HepG2 (cell line): ENCODE data around the gene GJA8. TPM values are rescaled to one million over a fixed set of nuclear protein-coding genes. Genes with fewer than 3 reads are reported as not detected.

Experiments
- ARHGAP35 ChIP-seq: sonication (generic); formaldehyde crosslinking; IDR thresholded peaks from 2 replicates; pipeline ENCODE4 v1.9.0; 2022; ENCODE audit warnings: mild to moderate bottlenecking, inconsistent platforms, moderate library complexity, missing genetic modification reagents, borderline replicate concordance
- ATF7-NPFF ChIP-seq: sonication (generic); formaldehyde crosslinking; IDR thresholded peaks from 2 replicates; pipeline ENCODE4 v1.8.1; 2023; ENCODE audit warnings: mild to moderate bottlenecking, low read depth, missing genetic modification reagents, moderate library complexity
- DNMT3B ChIP-seq: conservative IDR thresholded peaks from 2 replicates; pipeline ENCODE4 v1.6.1; 2016; ENCODE audit warnings: missing biosample characterization, control low read depth
- FOSL2 ChIP-seq: sonication (generic); formaldehyde crosslinking; IDR thresholded peaks from 2 replicates; pipeline ENCODE4 v1.4.0; 2020; ENCODE audit warnings: missing genetic modification reagents
- GFI1 ChIP-seq: sonication (generic); formaldehyde crosslinking; IDR thresholded peaks from 2 replicates; pipeline ENCODE4 v1.5.0; 2020; ENCODE audit warnings: missing genetic modification reagents, mild to moderate bottlenecking, borderline replicate concordance
- HNF4G ChIP-seq, 2 experiments: sonication (generic) in 1 of 2; formaldehyde crosslinking in 1 of 2; IDR thresholded peaks; 2 replicates each; pipeline versions ENCODE4 v1.4.0 to v1.6.1; 2011 to 2020; ENCODE audit warnings: borderline replicate concordance in 2 of 2, low read depth in 2 of 2, mild to moderate bottlenecking in 2 of 2, low read length in 1 of 2, missing genetic modification reagents in 1 of 2, moderate library complexity in 1 of 2
- MAFK ChIP-seq, 2 experiments: IDR thresholded peaks in 1 of 2; conservative IDR thresholded peaks in 1 of 2; 2 replicates each; pipeline ENCODE4 v1.6.1; 2011; ENCODE audit warnings: improper control_type of control experiment in 2 of 2, low read length in 2 of 2
- MTF1 ChIP-seq: sonication (generic); formaldehyde crosslinking; IDR thresholded peaks from 2 replicates; pipeline ENCODE4 v1.5.0; 2020; ENCODE audit warnings: missing genetic modification reagents
- REPIN1 ChIP-seq: sonication (generic); formaldehyde crosslinking; IDR thresholded peaks from 2 replicates; pipeline ENCODE4 v1.8.0; 2022; ENCODE audit warnings: missing genetic modification reagents, low read depth, mild to moderate bottlenecking, borderline replicate concordance
- SALL1 ChIP-seq: sonication (generic); formaldehyde crosslinking; IDR thresholded peaks from 2 replicates; pipeline ENCODE4 v1.8.0; 2022; ENCODE audit warnings: mild to moderate bottlenecking, missing genetic modification reagents
- STAG1 ChIP-seq: sonication (generic); formaldehyde crosslinking; IDR thresholded peaks from 2 replicates; pipeline ENCODE4 v1.4.0; 2020; ENCODE audit warnings: missing genetic modification reagents
- THAP11 ChIP-seq: IDR thresholded peaks from 2 replicates; pipeline ENCODE4 v1.6.1; 2016; ENCODE audit warnings: missing biosample characterization, missing genetic modification reagents
- YEATS2 ChIP-seq: sonication (generic); formaldehyde crosslinking; IDR thresholded peaks from 2 replicates; pipeline ENCODE4 v1.4.0; 2020; ENCODE audit warnings: missing genetic modification reagents, borderline replicate concordance
- ZNF160 ChIP-seq: sonication (generic); formaldehyde crosslinking; IDR thresholded peaks from 2 replicates; pipeline ENCODE4 v1.8.0; 2022; ENCODE audit warnings: mild to moderate bottlenecking, inconsistent platforms, missing genetic modification reagents
- ZNF460 ChIP-seq: sonication (generic); formaldehyde crosslinking; IDR thresholded peaks from 2 replicates; pipeline ENCODE4 v1.5.1; 2020; ENCODE audit warnings: missing genetic modification reagents, mild to moderate bottlenecking, borderline replicate concordance
- ZNF501 ChIP-seq: sonication (generic); formaldehyde crosslinking; IDR thresholded peaks from 2 replicates; pipeline ENCODE4 v1.5.1; 2020; ENCODE audit warnings: mild to moderate bottlenecking, moderate library complexity, missing genetic modification reagents
- ZNF510 ChIP-seq: sonication (generic); formaldehyde crosslinking; IDR thresholded peaks from 2 replicates; pipeline ENCODE4 v1.4.0; 2020; ENCODE audit warnings: low read depth, mild to moderate bottlenecking, missing genetic modification reagents
- ZNF550 ChIP-seq: sonication (generic); formaldehyde crosslinking; IDR thresholded peaks from 2 replicates; pipeline ENCODE4 v1.4.0; 2020; ENCODE audit warnings: mild to moderate bottlenecking, missing genetic modification reagents, borderline replicate concordance
- polyA plus RNA-seq, 8 experiments: library from polyadenylated mRNA; depleted of rRNA in 3 of 8; stranded (reverse) in 7 of 8; unstranded in 1 of 8; fragments of >200 nt; fragmentation: Illumina TruSeq in 4 of 8; extraction: Trizol in 4 of 8; gene quantifications; 2 replicates each; pipeline versions ENCODE4 v1.2.1 to v1.2.3, GENCODE V29; 2011 to 2016; ENCODE audit warnings: low read depth in 4 of 8, missing spikeins in 1 of 8, mixed read lengths in 1 of 8; ENCODE audit not compliant: insufficient read depth in 1 of 8
- total RNA-seq, 5 experiments: library from RNA; depleted of rRNA; stranded (reverse); fragments of >200 nt; fragmentation: Illumina TruSeq; extraction: Trizol; gene quantifications; 2 replicates each; pipeline ENCODE4 v1.2.3, GENCODE V29; 2016; ENCODE audit warnings: low read depth in 1 of 5
- TF ChIP-seq, protein P1 (sequence below): sonication (generic); formaldehyde crosslinking; IDR thresholded peaks from 2 replicates; pipeline ENCODE4 v1.8.1; 2023; ENCODE audit warnings: mild to moderate bottlenecking, inconsistent platforms, moderate library complexity, missing genetic modification reagents, borderline replicate concordance
- TF ChIP-seq, protein P2 (sequence below): sonication (generic); formaldehyde crosslinking; IDR thresholded peaks from 2 replicates; pipeline ENCODE4 v1.4.0; 2020; ENCODE audit warnings: missing genetic modification reagents
- TF ChIP-seq, protein P3 (sequence below): sonication (generic); formaldehyde crosslinking; IDR thresholded peaks from 2 replicates; pipeline ENCODE4 v1.5.0; 2020; ENCODE audit warnings: missing genetic modification reagents, mild to moderate bottlenecking, borderline replicate concordance
- TF ChIP-seq, protein P4 (sequence below): sonication (generic); formaldehyde crosslinking; IDR thresholded peaks from 2 replicates; pipeline ENCODE4 v1.5.0; 2020; ENCODE audit warnings: mild to moderate bottlenecking, missing genetic modification reagents, borderline replicate concordance

The GJA8 gene
- total and polyA plus RNA-seq, 2 of the 13 experiments (the other 11 are each of a cell fraction or from before 2014, with no cell fraction given) = not detected

DNA sequence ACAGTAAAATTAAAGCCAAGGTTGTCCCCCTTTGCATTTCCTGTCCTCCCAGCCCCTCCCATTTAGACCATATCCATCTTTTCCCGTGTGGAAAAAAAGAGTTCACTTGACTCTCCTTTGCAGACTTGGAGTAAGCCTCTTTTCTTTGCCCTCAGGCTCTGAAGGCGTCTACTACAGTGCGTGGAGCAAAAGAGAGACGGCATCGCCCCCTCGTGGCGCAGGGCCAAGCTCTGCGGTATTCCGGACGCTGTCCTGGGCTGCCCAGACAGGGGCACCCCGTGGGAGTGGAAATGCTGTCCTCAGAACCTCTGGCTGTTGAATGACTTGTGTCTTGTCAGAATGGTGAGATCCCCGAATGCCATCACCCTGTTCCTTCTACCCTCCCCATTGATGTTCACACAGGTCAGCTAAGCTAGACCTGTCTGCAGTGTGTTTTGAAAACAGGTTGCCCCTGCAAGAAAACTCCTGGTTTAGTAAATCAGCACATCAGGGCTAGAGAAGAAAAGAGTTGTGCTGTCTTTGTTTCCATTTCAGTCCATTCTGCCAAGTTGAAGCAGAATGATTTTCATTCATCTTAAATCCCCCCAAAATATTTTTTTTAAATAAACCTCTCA is 12.3 kb upstream of the GJA8 start (continued):
- TF ChIP-seq, protein P1, sequence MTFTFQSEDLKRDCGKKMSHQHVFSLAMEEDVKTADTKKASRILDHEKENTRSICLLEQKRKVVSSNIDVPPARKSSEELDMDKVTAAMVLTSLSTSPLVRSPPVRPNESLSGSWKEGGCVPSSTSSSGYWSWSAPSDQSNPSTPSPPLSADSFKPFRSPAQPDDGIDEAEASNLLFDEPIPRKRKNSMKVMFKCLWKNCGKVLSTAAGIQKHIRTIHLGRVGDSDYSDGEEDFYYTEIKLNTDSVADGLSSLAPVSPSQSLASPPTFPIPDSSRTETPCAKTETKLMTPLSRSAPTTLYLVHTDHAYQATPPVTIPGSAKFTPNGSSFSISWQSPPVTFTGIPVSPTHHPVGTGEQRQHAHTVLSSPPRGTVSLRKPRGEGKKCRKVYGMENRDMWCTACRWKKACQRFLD (CRISPR knock-in tag) = no peak
- TF ChIP-seq MTF1 (CRISPR knock-in tag) (no peak), THAP11 (CRISPR knock-in tag) (0 out of 2 replicates have a peak, but pooled peaks have one; percentile 19), FOSL2 (CRISPR knock-in tag) (0 out of 2 replicates have a peak, but pooled peaks have one; percentile 27), ZNF550 (CRISPR knock-in tag) (no peak), ARHGAP35 (CRISPR knock-in tag) (no peak), STAG1 (CRISPR knock-in tag) (peak; percentile 94), MAFK (conservative IDR thresholded peaks at IDR 0.05 in 1 of 2, IDR thresholded peaks at IDR 0.05 in 1 of 2; ENCODE audit: low read length in 2 of 2) (no peak), GFI1 (CRISPR knock-in tag) (no peak), YEATS2 (no peak), ZNF501 (0 out of 2 replicates have a peak, but pooled peaks have one; percentile 18), ZNF460 (CRISPR knock-in tag) (no peak), ZNF160 (CRISPR knock-in tag) (no peak), HNF4G (IDR thresholded peaks at IDR 0.05; ENCODE audit: borderline replicate concordance, low read depth, low read length) (no peak), HNF4G (CRISPR knock-in tag; IDR thresholded peaks at IDR 0.05; ENCODE audit: borderline replicate concordance, low read depth) (no peak), SALL1 (peak; percentile 16; the same call in 1 of the 2 replicates), ATF7-NPFF (CRISPR knock-in tag) (no peak), DNMT3B (CRISPR knock-in tag) (no peak), ZNF510 (CRISPR knock-in tag) (no peak), REPIN1 (CRISPR knock-in tag) (0 out of 2 replicates have a peak, but pooled peaks have one; percentile 23)
- TF ChIP-seq, protein P2, sequence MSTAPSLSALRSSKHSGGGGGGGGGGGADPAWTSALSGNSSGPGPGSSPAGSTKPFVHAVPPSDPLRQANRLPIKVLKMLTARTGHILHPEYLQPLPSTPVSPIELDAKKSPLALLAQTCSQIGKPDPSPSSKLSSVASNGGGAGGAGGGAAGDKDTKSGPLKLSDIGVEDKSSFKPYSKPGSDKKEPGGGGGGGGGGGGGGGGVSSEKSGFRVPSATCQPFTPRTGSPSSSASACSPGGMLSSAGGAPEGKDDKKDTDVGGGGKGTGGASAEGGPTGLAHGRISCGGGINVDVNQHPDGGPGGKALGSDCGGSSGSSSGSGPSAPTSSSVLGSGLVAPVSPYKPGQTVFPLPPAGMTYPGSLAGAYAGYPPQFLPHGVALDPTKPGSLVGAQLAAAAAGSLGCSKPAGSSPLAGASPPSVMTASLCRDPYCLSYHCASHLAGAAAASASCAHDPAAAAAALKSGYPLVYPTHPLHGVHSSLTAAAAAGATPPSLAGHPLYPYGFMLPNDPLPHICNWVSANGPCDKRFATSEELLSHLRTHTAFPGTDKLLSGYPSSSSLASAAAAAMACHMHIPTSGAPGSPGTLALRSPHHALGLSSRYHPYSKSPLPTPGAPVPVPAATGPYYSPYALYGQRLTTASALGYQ (CRISPR knock-in tag) = no peak
- TF ChIP-seq, protein P3, sequence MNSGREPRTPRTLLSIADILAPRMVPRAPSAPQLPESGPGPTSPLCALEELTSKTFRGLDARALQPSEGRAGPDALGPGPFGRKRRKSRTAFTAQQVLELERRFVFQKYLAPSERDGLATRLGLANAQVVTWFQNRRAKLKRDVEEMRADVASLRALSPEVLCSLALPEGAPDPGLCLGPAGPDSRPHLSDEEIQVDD = no peak
- TF ChIP-seq, protein P4, sequence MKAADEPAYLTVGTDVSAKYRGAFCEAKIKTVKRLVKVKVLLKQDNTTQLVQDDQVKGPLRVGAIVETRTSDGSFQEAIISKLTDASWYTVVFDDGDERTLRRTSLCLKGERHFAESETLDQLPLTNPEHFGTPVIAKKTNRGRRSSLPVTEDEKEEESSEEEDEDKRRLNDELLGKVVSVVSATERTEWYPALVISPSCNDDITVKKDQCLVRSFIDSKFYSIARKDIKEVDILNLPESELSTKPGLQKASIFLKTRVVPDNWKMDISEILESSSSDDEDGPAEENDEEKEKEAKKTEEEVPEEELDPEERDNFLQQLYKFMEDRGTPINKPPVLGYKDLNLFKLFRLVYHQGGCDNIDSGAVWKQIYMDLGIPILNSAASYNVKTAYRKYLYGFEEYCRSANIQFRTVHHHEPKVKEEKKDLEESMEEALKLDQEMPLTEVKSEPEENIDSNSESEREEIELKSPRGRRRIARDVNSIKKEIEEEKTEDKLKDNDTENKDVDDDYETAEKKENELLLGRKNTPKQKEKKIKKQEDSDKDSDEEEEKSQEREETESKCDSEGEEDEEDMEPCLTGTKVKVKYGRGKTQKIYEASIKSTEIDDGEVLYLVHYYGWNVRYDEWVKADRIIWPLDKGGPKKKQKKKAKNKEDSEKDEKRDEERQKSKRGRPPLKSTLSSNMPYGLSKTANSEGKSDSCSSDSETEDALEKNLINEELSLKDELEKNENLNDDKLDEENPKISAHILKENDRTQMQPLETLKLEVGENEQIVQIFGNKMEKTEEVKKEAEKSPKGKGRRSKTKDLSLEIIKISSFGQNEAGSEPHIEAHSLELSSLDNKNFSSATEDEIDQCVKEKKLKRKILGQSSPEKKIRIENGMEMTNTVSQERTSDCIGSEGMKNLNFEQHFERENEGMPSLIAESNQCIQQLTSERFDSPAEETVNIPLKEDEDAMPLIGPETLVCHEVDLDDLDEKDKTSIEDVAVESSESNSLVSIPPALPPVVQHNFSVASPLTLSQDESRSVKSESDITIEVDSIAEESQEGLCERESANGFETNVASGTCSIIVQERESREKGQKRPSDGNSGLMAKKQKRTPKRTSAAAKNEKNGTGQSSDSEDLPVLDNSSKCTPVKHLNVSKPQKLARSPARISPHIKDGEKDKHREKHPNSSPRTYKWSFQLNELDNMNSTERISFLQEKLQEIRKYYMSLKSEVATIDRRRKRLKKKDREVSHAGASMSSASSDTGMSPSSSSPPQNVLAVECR (CRISPR knock-in tag) = no peak
